GM18861 (cell line): ENCODE data around the gene SORCS2.

Source experiments
- ATAC-seq: cut with Tn5 transposase; IDR thresholded peaks from one replicate; pipeline ENCODE4 v1.9.1; 2021; ENCODE audit not compliant: unreplicated experiment

The SORCS2 gene

GRCh38 chr4:7653510-7654369 lies 461.4 kb downstream of the SORCS2 start:
- ATAC-seq: no peak

GRCh38 chr4:7654550-7655445 lies 462.5 kb downstream of the SORCS2 start:
- no peak for ATAC-seq

- no peak for ATAC-seq
These were observed 463.3 kb downstream of the SORCS2 start for GRCh38 chr4:7655511-7656243.

GRCh38 chr4:7656244-7656800 lies 464.0 kb downstream of the SORCS2 start:
- ATAC-seq: no peak

- no peak for ATAC-seq
These were observed 465.4 kb downstream of the SORCS2 start for GRCh38 chr4:7657545-7658297.

GRCh38 chr4:7658341-7659204 lies 466.2 kb downstream of the SORCS2 start:
- no peak for ATAC-seq

GRCh38 chr4:7659429-7660175 lies 467.3 kb downstream of the SORCS2 start:
- no peak for ATAC-seq

- ATAC-seq: no peak
These were observed 468.1 kb downstream of the SORCS2 start for GRCh38 chr4:7660176-7661039.

- no peak for ATAC-seq
These were observed 468.9 kb downstream of the SORCS2 start for GRCh38 chr4:7661066-7661748.

GRCh38 chr4:7661846-7662506 lies 469.6 kb downstream of the SORCS2 start:
- ATAC-seq: no peak

GRCh38 chr4:7662507-7662846 lies 470.1 kb downstream of the SORCS2 start:
- no peak for ATAC-seq

GRCh38 chr4:7663075-7663541 lies 470.8 kb downstream of the SORCS2 start:
- ATAC-seq: no peak

- no peak for ATAC-seq
These were observed 471.8 kb downstream of the SORCS2 start for GRCh38 chr4:7664106-7664505.

GRCh38 chr4:7665321-7665720 lies 473.0 kb downstream of the SORCS2 start:
- ATAC-seq: no peak

- no peak for ATAC-seq
These were observed 473.7 kb downstream of the SORCS2 start for GRCh38 chr4:7666011-7666410.

GRCh38 chr4:7666744-7667143 lies 474.4 kb downstream of the SORCS2 start:
- no peak for ATAC-seq
